Stimulated activated CD8-positive, alpha-beta memory T cell treated with anti-CD3 and anti-CD28 coated beads, Interleukin-12 subunit alpha, Interleukin-12 subunit beta, amount 100 ng/mL, for 4 hours (primary cell): ENCODE measurements around the gene GALNT7.

ENCODE experiments used
- DNase-seq: peaks from one replicate; pipeline ENCODE4 v3.0.0-alpha.2; 2020; ENCODE audit warnings: low read depth

GALNT7 gene

DNA sequence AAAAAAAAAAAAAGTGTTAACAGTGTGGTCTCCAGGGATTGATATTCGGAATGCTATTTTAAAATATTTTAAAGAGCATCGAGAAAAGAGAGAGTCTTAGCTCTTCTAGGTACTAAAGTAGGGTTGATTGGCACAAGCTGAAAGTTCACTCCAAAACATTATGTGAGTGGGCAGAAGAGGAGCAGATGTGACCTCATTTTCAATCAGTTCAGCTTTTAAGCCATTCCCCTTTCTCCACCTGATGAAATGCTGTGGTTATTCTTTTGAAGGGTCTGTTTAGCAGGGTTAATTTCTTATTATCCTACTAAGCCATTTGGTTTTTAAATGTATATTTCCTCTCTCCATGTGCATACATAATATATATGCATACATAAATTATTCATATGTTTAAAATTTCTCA, 69.2 kb downstream of the GALNT7 start:
- no peak for DNase-seq

DNA sequence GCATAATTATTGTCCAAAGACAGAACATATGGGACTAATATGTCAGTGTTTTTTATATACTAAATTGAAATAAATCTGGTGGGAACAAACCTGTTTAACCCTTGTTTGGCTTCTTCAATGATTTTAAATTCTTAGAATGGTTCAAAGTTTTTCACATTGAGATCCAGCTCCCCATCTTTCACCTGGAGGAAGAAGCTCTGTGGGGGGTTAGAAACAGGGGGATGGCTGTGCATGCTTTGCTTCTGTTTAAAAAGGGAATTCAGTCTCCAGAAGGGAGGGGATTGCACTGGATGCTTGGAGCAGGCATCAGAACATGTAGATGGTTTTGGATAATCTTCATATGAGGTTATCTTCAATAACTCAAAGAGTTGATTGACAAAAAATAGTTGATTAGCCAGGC, 72.1 kb downstream of the GALNT7 start:
- no peak for DNase-seq

DNA sequence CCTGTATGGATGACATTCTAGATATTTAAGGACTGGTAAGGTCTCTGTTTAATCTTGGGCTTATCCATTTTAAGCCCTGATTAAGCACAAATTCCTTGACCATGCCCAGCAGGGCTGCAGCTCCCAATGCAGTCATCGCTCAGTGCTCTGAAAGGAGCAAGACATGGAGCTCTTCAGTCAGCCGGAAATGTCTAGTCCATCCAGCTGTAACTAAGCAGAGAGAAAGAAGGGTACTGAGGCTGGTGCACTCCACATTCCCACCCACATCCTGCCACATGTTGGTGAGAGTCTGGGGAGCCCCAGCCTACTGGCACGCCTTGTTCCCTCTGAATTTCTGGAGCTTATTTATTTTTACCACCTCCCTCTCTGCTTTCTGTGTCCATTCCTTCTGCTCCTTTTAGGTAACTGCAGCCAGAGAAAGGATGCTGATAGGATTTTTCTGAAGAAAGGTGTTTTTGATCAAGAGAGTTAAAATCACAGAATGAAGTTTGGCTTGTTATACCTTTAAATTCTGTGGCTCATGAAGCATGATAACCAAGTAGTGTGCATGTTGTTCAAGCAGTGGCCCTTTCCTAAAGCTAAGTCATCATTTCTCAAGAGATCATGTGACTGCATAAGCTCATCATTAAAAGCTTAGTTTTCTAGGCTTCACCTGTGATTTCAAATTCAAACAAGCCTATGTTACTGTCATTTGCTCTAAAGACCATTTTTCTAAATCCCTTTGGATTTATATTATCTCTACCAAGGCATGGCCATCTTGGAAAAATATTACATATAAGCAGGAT, 74.0 kb downstream of the GALNT7 start:
- DNase-seq = no peak

DNA sequence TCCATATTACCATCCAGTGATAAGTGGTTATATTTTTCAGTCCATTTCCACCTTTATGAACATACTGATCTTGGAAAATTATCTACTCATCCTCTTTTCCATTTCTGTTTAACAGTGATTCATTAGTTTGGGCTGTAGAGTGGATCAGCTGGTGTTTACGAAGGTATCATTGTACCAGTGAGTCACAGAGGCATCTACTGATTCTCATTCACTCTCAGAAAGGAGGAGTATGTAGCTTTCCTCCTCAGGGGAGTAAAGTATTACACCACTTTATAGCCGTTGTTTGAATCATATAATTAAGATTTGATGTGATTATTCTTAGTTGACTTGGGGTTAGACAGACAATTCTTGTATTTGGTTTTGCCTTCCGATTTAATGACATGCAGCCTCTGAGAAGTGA, 74.7 kb downstream of the GALNT7 start:
- DNase-seq = no peak

DNA sequence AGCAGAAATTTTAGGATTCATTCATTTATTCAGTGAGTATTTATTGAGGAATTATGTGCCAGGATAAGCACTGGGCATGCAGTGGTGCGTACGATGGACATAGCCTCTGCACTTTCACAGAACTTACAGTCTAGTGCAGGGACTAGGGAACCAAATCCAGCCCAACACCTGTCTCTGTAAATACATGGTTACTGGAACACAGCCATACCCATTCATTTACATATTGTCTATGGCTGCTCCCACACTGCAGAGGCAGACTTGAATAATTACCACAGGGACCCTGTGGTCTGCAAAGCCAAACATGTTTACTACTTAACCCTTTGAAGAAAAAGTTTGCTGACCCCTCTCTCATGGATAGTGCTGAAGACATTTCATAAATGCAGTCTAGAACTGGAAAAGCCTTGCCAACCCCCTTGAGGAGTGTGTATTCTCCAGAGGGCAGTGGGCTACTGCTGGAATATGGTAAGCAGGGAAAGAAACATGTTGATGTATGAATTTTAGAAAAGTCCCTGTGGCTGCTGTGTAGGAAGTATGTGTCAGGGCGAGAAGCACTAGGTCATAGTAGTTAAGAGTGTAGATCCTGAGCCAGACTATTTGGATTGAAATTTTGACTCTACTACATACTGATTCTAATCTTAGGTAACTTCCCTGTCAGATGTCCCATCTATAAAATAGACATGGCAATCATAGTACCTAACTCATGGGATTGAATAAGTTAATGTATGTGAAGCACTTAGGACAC, 75.5 kb downstream of the GALNT7 start:
- DNase-seq = no peak

DNA sequence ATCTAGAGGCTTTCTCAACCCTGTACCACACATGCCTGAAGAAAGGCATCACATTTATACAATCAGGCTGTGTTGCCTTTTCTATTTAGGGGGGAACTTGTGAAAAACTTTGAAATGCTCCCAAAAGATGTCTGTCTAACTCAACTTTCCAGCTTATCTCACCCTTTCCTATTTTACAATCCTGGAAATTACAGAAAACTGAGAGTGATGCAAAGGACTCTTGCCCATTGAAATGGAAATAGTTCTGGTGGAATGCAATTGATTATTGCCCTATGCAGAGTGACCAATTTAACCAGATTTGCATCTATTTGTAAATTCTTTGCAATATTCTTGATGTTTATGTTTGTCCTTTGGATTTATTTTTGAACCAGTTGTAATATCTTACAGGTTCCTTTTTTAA, 77.3 kb downstream of the GALNT7 start:
- no peak for DNase-seq

- no peak for DNase-seq
Measured at GRCh38 chr4:173246719-173247118, 78.1 kb downstream of the GALNT7 start.

DNA sequence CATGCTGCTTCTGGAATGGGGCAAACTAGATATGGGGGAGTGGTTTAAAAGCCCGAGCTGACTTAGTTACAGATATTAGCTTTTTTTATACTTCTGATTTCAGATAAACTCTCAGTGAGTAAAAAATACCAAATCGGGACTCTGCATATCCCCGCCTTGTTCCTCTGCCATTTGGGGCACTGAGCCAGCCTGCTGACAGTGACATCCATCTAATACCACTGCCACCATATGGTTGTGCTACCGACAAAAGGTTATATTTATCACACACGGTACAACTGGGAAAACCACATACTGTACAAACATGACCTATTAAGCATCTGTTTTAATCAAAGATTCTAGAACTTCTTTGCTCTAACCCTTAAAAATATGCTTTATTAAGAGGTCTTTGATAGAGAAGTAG, 78.7 kb downstream of the GALNT7 start:
- no peak for DNase-seq

GRCh38 chr4:173248690-173249089, 80.1 kb downstream of the GALNT7 start:
- DNase-seq = no peak

DNA sequence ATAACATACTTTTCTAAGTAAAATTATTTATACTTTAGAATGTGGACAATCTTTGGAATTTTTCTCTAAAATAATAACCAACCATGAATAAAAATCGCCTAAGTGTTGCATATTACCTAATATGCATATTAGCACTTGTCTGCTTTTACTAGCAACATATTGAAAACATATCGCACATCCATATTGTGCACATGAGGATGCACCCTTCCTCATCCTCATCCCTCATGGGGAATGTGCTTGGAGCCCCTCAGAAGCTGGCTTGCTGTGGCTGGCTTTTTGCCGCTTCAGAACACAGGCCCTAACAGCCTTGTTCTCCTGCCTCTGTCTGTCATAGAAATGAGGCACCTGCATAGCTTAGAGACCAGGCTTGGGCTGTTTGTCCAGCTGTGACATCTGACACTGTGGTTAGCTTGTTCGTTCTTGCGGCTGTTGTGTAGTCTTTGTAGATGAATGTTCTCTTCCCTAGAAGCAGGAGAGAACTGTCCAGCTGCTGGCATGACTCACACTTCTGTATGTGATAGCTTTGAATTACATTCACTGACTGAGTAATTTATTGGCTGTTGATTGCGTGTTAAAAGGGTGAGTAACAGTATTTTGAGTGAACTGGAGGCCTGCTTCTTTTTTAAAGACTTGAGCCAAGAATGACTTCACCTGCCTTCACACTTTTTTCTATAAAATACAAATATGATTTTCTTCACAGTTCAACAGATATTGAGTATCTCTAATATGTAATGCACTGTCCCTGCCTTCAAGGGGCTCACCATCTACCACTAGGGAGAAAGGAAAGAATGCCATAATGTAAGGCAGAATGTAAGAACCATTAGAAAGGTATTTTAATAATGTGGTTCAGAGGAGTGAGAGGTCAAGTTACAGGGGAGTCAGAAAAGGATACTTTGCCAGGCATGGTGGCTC, 83.7 kb downstream of the GALNT7 start:
- no peak for DNase-seq

DNA sequence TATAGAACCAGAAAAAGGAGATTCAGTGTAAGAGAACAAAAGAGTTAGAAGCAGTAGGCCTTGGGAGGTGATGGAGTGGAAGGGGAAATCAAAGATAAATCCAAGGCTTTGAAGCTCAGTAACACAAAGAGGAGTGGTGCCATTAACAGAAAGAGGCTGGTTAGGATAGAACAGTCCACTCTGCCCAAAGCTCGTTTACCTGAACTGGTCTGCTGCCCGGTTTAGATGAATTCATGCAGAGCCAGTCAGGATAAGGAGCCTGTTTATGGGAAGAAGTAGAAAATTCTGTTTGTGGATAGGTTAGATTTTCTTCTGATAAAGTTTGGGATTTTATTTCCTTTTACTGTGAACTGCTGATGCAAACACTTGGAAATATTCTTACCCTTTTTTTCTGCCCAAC, 85.0 kb downstream of the GALNT7 start:
- DNase-seq = no peak

- DNase-seq = no peak
Measured at GRCh38 chr4:173254646-173255045, 86.0 kb downstream of the GALNT7 start.

DNA sequence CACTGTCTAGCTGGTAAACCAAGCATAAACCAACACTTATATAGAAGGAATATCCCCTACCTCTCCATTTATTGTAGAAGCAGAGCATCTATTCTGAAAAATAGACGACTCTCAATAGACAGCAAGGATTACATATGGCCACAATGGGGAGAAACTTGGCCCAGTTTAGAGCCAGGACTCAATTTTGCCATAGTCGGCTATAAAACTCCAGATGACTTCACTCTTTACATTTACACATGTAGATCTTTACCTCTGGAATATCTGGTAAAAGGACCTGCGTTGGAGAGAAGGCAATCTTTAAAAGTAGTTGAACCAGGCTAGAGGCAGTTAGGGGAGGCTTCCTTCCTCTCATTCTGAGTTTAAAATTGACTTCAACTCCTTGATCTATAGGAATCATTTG, 88.2 kb downstream of the GALNT7 start:
- no peak for DNase-seq

GRCh38 chr4:173257732-173258717, 89.4 kb downstream of the GALNT7 start:
- peak; percentile 10 for DNase-seq

DNA sequence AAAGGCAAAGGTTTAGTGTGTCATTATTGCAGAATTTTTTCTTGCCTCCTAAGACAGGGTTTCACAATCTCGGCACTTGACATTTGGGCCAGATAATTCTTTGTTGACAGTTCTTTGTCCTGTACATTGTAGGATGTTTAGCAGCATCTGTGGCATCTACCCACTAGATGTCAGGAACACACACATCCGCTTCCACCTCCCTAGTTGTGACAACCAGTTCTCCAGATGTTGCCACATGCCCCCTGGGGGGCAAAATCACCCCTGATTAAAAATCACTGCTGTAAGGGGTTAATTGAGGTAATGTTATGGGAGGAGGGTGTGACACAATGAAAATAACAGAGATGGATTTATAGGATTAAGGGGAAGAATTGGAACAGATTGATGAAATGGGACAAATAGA, 90.3 kb downstream of the GALNT7 start:
- no peak for DNase-seq

GRCh38 chr4:173259310-173259709, 90.7 kb downstream of the GALNT7 start:
- DNase-seq = no peak

- DNase-seq = no peak
Measured at GRCh38 chr4:173261052-173261451, 92.4 kb downstream of the GALNT7 start.

GRCh38 chr4:173262375-173262774, 93.8 kb downstream of the GALNT7 start:
- no peak for DNase-seq

DNA sequence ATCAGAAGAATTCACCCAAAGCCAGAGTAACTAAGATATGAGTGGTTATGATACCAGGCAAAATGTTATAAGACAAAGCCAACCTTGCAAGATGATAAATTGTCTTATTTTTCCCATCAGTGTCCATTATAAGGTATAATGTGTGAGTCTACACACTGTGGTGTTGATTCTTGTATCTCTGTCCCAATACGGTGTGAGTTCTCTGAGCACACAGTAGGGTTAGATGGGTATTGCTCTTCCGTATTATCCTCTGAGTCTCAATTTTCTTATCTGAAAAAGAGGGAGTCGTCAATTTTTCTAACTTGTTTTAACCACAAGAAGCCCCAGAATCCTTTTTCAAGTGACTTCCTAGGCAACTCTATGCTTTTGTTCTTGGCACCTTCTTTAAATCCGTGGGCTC, 95.6 kb downstream of the GALNT7 start:
- DNase-seq = no peak

- DNase-seq = no peak
Measured at GRCh38 chr4:173264684-173265185, 96.1 kb downstream of the GALNT7 start.

DNA sequence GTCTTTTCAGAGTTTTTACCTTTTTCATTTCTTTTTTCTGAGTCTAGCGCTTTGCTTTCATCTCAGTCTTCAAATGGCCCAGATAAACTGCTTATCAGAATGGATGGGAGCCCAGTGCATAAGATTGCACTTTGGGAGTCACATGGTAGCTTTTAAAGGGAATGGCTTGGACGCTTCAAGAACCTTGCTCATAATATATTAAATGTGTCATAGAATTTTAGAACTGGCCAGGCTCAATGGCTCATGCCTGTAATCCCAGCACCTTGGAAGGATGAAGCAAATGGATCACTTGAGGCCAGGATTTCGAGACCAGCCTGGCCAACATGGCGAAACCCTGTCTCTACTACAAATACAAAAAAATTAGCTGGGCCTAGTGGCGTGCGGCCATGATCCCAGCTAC, 97.1 kb downstream of the GALNT7 start:
- DNase-seq = no peak
